Measurements from ENCODE around the gene IRF2BPL. TPM values are rescaled to one million over a fixed set of nuclear protein-coding genes. Genes with fewer than 3 reads are reported as not detected.

IRF2BPL gene
- total RNA-seq, 2 experiments from 2014 or later, result 23.7 to 25.8 TPM

- no TSS peak for BruUV-seq (replicated peaks)
- Histone ChIP-seq H3K79me2 (ENCODE audit: insufficient read depth, low read depth, low read length) (no peaks in the 10 kb centered on the region), H3K9me2 (ENCODE audit: insufficient read depth, low read length) (no peaks in the 10 kb centered on the region), H3K4me1 (ENCODE audit: insufficient read depth, low read length, poor library complexity, severe bottlenecking) (no peaks in the 10 kb centered on the region), H3K4me3 (ENCODE audit: low read depth, low read length, poor library complexity, severe bottlenecking) (no peak overlapping the region), H3K36me3 (ENCODE audit: insufficient read depth, low read length) (no peaks in the 10 kb centered on the region), H4K20me1 (ENCODE audit: insufficient read depth, low read length) (no peaks in the 10 kb centered on the region), H2AFZ (ENCODE audit: low read length) (no peak overlapping the region), H3K4me2 (ENCODE audit: low read length) (no peak overlapping the region), H3K9me3 (ENCODE audit: low read length) (no peaks in the 10 kb centered on the region), H3K27ac (ENCODE audit: low read depth, low read length, poor library complexity, severe bottlenecking) (no peak overlapping the region)
- DNase-seq (ENCODE audit: low spot score), result no peak
- ChIA-PET POLR2A (interaction anchor here (1.0 kb wide), 1 partner anchor 12 kb away, joined by 4 read pairs; no protein-coding TSS in a partner anchor), CTCF (ENCODE audit: unreplicated experiment) (no interaction called here)
- intact Hi-C loops (cut with micrococcal nuclease; ENCODE audit: unreplicated experiment), result no loop called here
- TF ChIP-seq CTCF (conservative IDR thresholded peaks at IDR 0.05; ENCODE audit: low read length) (no peak), EZH2phosphoT487 (IDR thresholded peaks at IDR 0.05; ENCODE audit: borderline replicate concordance, low read depth, low read length) (no peak)
These were observed 16.2 kb downstream of the IRF2BPL start for GRCh38 chr14:77012193-77012765.

GRCh38 chr14:77011245-77011644 lies 17.3 kb downstream of the IRF2BPL start:
- no peak overlapping the region for H3K27ac ChIP-seq (ENCODE audit: low read depth, low read length, poor library complexity, severe bottlenecking)
- TF ChIP-seq CTCF (conservative IDR thresholded peaks at IDR 0.05; ENCODE audit: low read length) (no peak), EZH2phosphoT487 (IDR thresholded peaks at IDR 0.05; ENCODE audit: borderline replicate concordance, low read depth, low read length) (no peak)
- POLR2A ChIA-PET, result no interaction called here
- H3K4me3 ChIP-seq (ENCODE audit: low read depth, low read length, poor library complexity, severe bottlenecking), result no peak overlapping the region
- intact Hi-C loops (cut with micrococcal nuclease; ENCODE audit: unreplicated experiment), result no loop called here
- no peaks in the 10 kb centered on the region for H3K36me3 ChIP-seq (ENCODE audit: insufficient read depth, low read length)
- H3K4me1 ChIP-seq (ENCODE audit: insufficient read depth, low read length, poor library complexity, severe bottlenecking), result peaks cover 7% of the 10 kb centered on the region
- H3K9me3 ChIP-seq (ENCODE audit: low read length), result no peaks in the 10 kb centered on the region
- no peak overlapping the region for H2AFZ ChIP-seq (ENCODE audit: low read length)
- H3K4me2 ChIP-seq (ENCODE audit: low read length), result no peak overlapping the region
- CTCF ChIA-PET (ENCODE audit: unreplicated experiment), result interaction anchor here (0.7 kb wide), 1 partner anchor 36 kb away, joined by 3 read pairs; no protein-coding TSS in a partner anchor
- DNase-seq (ENCODE audit: low spot score), result no peak
- H3K9me2 ChIP-seq (ENCODE audit: insufficient read depth, low read length), result no peaks in the 10 kb centered on the region
- no TSS peak for BruUV-seq (replicated peaks)
- no peaks in the 10 kb centered on the region for H3K79me2 ChIP-seq (ENCODE audit: insufficient read depth, low read depth, low read length)
- H4K20me1 ChIP-seq (ENCODE audit: insufficient read depth, low read length), result no peaks in the 10 kb centered on the region

- no peak for DNase-seq (ENCODE audit: low spot score)
- no peaks in the 10 kb centered on the region for H3K9me2 ChIP-seq (ENCODE audit: insufficient read depth, low read length)
- H4K20me1 ChIP-seq (ENCODE audit: insufficient read depth, low read length), result no peaks in the 10 kb centered on the region
- H3K27ac ChIP-seq (ENCODE audit: low read depth, low read length, poor library complexity, severe bottlenecking), result no peak overlapping the region
- no TSS peak for BruUV-seq (replicated peaks)
- H3K4me1 ChIP-seq (ENCODE audit: insufficient read depth, low read length, poor library complexity, severe bottlenecking), result peaks cover 7% of the 10 kb centered on the region
- no peaks in the 10 kb centered on the region for H3K36me3 ChIP-seq (ENCODE audit: insufficient read depth, low read length)
- ChIA-PET CTCF (ENCODE audit: unreplicated experiment) (no interaction called here), POLR2A (no interaction called here)
- H3K9me3 ChIP-seq (ENCODE audit: low read length), result no peaks in the 10 kb centered on the region
- no peak overlapping the region for H2AFZ ChIP-seq (ENCODE audit: low read length)
- no peak overlapping the region for H3K4me2 ChIP-seq (ENCODE audit: low read length)
- TF ChIP-seq CTCF (conservative IDR thresholded peaks at IDR 0.05; ENCODE audit: low read length) (no peak), EZH2phosphoT487 (IDR thresholded peaks at IDR 0.05; ENCODE audit: borderline replicate concordance, low read depth, low read length) (no peak)
- H3K79me2 ChIP-seq (ENCODE audit: insufficient read depth, low read depth, low read length), result no peaks in the 10 kb centered on the region
- H3K4me3 ChIP-seq (ENCODE audit: low read depth, low read length, poor library complexity, severe bottlenecking), result no peak overlapping the region
- intact Hi-C loops (cut with micrococcal nuclease; ENCODE audit: unreplicated experiment), result no loop called here
These were observed 19.5 kb downstream of the IRF2BPL start for GRCh38 chr14:77009014-77009413.

All from OCI-LY7 (cell line).